Measurements from ENCODE around the gene MTMR3. TPM values are rescaled to one million over a fixed set of nuclear protein-coding genes. Genes with fewer than 3 reads are reported as not detected.

Gene MTMR3
- polyA plus RNA-seq, 1 of the 3 experiments (the other 2 are of a cell fraction), result 20.4 TPM

DNA sequence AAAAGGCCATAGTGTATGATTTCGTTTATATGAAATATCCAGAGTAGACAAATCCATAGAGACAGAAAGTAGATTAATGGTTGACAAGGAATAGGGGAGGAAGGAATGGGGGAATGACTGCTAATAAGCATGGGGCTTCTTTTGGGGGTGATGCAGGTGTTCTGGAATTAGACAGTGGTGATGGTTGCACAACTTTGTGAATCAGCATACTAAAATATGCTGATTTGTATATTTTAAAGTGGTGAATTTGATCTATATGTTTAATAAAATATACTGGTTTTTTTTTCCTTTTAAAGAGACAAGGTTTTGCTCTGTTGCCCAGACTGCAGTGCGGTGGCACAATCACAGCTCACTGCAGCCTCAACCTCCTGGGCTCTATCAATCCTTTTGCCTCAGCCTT is 190.8 kb downstream of the MTMR3 start (continued):
- TF ChIP-seq, protein P1, sequence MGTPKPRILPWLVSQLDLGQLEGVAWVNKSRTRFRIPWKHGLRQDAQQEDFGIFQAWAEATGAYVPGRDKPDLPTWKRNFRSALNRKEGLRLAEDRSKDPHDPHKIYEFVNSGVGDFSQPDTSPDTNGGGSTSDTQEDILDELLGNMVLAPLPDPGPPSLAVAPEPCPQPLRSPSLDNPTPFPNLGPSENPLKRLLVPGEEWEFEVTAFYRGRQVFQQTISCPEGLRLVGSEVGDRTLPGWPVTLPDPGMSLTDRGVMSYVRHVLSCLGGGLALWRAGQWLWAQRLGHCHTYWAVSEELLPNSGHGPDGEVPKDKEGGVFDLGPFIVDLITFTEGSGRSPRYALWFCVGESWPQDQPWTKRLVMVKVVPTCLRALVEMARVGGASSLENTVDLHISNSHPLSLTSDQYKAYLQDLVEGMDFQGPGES (IDR thresholded peaks at IDR 0.05; ENCODE audit: low read depth, low read length), result no peak
- TF ChIP-seq NRF1 (IDR thresholded peaks at IDR 0.05; ENCODE audit: low read depth, low read length), result no peak

- Histone ChIP-seq H3K4me2 (no peak overlapping the region), H3K4me1 (ENCODE audit: control insufficient read depth in 1 of 2, insufficient read depth in 2 of 2, low read depth in 1 of 2, low read length in 1 of 2) (peaks cover 0 to 2% of the 10 kb centered on the region in 2 experiments; a peak in 1 of 4 replicates), H3K27ac (ENCODE audit: low read depth in 2 of 2, low read length in 1 of 2) (no peak overlapping the region), H4K20me1 (ENCODE audit: insufficient read depth) (no peaks in the 10 kb centered on the region), H3K4me3 (ENCODE audit: low read depth in 2 of 2, low read length in 1 of 2) (no peak overlapping the region), H3K27me3 (ENCODE audit: insufficient read depth) (peaks cover 21% of the 10 kb centered on the region; the same call in 1 of the 2 replicates), H3K9ac (no peak overlapping the region), H3K79me2 (ENCODE audit: insufficient read depth) (no peaks in the 10 kb centered on the region), H3K9me3 (no peaks in the 10 kb centered on the region), H3K9me2 (no peaks in the 10 kb centered on the region), H3F3A (replicated peaks; ENCODE audit: insufficient read depth) (no peaks in the 10 kb centered on the region), H2AFZ (ENCODE audit: low read depth) (no peak overlapping the region), H3K36me3 (replicated peaks in 1 of 2; ENCODE audit: control insufficient read depth in 1 of 2, insufficient read depth in 2 of 2, low read length in 1 of 2) (no peaks in the 10 kb centered on the region)
- ChIA-PET POLR2A (no interaction called here), CTCF (interaction anchor here (1.2 to 5.8 kb wide), 3 partner anchors 9 to 68 kb away, joined by 5 to 52 read pairs (median 5); no protein-coding TSS in a partner anchor)
- TF ChIP-seq FOXM1 (IDR thresholded peaks at IDR 0.05; ENCODE audit: low read depth) (no peak), EP300 (IDR thresholded peaks at IDR 0.05; ENCODE audit: borderline replicate concordance in 1 of 2, low read depth in 1 of 2, low read length in 1 of 2) (no peak), JUND (IDR thresholded peaks at IDR 0.05) (no peak)
- WGBS (ENCODE audit: low lambda C conversion rate), result 58% methylated on average over 3 of the region's 3 CpGs
- DNase-seq, result no peak
Measured at GRCh38 chr22:30074147-30074546, 191.2 kb downstream of the MTMR3 start.

- no peaks in the 10 kb centered on the region for H3K36me3 ChIP-seq (replicated peaks in 1 of 2; ENCODE audit: control insufficient read depth in 1 of 2, insufficient read depth in 2 of 2, low read length in 1 of 2)
- no peaks in the 10 kb centered on the region for H3K9me2 ChIP-seq
- H3K4me2 ChIP-seq, result no peak overlapping the region
- 78% methylated on average over 3 of the region's 3 CpGs for whole genome bisulfite sequencing (ENCODE audit: low lambda C conversion rate)
- no peaks in the 10 kb centered on the region for H3K79me2 ChIP-seq (ENCODE audit: insufficient read depth)
- H3K4me1 ChIP-seq (ENCODE audit: control insufficient read depth in 1 of 2, insufficient read depth in 2 of 2, low read depth in 1 of 2, low read length in 1 of 2), result peaks cover 0 to 2% of the 10 kb centered on the region in 2 experiments; a peak in 1 of 4 replicates
- no peak overlapping the region for H3K9ac ChIP-seq
- no peak overlapping the region for H3K4me3 ChIP-seq (ENCODE audit: low read depth in 2 of 2, low read length in 1 of 2)
- no peak overlapping the region for H2AFZ ChIP-seq (ENCODE audit: low read depth)
- ChIA-PET POLR2A (no interaction called here), CTCF (interaction anchor here (0.7 to 5.8 kb wide), 6 partner anchors 10 to 1468 kb away, joined by 3 to 52 read pairs (median 5); no protein-coding TSS in a partner anchor)
- no peaks in the 10 kb centered on the region for H3F3A ChIP-seq (replicated peaks; ENCODE audit: insufficient read depth)
- no peaks in the 10 kb centered on the region for H3K9me3 ChIP-seq
- H3K27ac ChIP-seq (ENCODE audit: low read depth in 2 of 2, low read length in 1 of 2), result no peak overlapping the region
- no peak for DNase-seq
- peaks cover 21% of the 10 kb centered on the region; the same call in 1 of the 2 replicates for H3K27me3 ChIP-seq (ENCODE audit: insufficient read depth)
- no peaks in the 10 kb centered on the region for H4K20me1 ChIP-seq (ENCODE audit: insufficient read depth)
- TF ChIP-seq CHD2 (IDR thresholded peaks at IDR 0.05; ENCODE audit: low read length, partially characterized antibody) (no peak), GABPA (IDR thresholded peaks at IDR 0.05; ENCODE audit: low read depth) (no peak), FOXM1 (IDR thresholded peaks at IDR 0.05; ENCODE audit: low read depth) (no peak), FOSL2 (IDR thresholded peaks at IDR 0.05; ENCODE audit: borderline replicate concordance, low read depth) (no peak), RXRA (IDR thresholded peaks at IDR 0.05; ENCODE audit: borderline replicate concordance, low read depth) (no peak), MEF2A (IDR thresholded peaks at IDR 0.05; ENCODE audit: borderline replicate concordance, low read depth) (no peak), MXI1 (IDR thresholded peaks at IDR 0.05; ENCODE audit: low read depth, low read length) (no peak), TAF1 (IDR thresholded peaks at IDR 0.05; ENCODE audit: borderline replicate concordance, low read depth, low read length) (no peak), USF2 (IDR thresholded peaks at IDR 0.05; ENCODE audit: borderline replicate concordance, low read depth, low read length) (no peak), GATA2 (CRISPR knock-in tag; IDR thresholded peaks at IDR 0.05) (no peak), POLR2AphosphoS5 (IDR thresholded peaks at IDR 0.05; ENCODE audit: low read depth, low read length) (no peak), EZH2phosphoT487 (IDR thresholded peaks at IDR 0.05; ENCODE audit: borderline replicate concordance, low read depth) (no peak), SIN3A (IDR thresholded peaks at IDR 0.05; ENCODE audit: borderline replicate concordance, low read depth, low read length) (no peak), USF1 (IDR thresholded peaks at IDR 0.05; ENCODE audit: borderline replicate concordance, low read depth) (no peak), ELF1 (IDR thresholded peaks at IDR 0.05) (no peak), RAD21 (IDR thresholded peaks at IDR 0.05; ENCODE audit: low read length) (no peak)
- TF ChIP-seq, protein P2, sequence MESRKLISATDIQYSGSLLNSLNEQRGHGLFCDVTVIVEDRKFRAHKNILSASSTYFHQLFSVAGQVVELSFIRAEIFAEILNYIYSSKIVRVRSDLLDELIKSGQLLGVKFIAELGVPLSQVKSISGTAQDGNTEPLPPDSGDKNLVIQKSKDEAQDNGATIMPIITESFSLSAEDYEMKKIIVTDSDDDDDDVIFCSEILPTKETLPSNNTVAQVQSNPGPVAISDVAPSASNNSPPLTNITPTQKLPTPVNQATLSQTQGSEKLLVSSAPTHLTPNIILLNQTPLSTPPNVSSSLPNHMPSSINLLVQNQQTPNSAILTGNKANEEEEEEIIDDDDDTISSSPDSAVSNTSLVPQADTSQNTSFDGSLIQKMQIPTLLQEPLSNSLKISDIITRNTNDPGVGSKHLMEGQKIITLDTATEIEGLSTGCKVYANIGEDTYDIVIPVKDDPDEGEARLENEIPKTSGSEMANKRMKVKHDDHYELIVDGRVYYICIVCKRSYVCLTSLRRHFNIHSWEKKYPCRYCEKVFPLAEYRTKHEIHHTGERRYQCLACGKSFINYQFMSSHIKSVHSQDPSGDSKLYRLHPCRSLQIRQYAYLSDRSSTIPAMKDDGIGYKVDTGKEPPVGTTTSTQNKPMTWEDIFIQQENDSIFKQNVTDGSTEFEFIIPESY (IDR thresholded peaks at IDR 0.05; ENCODE audit: borderline replicate concordance, low read depth), result no peak
Measured at GRCh38 chr22:30074994-30075393, 192.0 kb downstream of the MTMR3 start.
